OCI-LY1 (cell line): ENCODE data around the gene CERK.

ENCODE experiments used
- CTCF ChIP-seq: fragments of 200-600 bp; sonication (generic), shearing (Covaris generic); IDR thresholded peaks from 2 replicates; pipeline ENCODE4 v1.5.1; 2017; ENCODE audit warnings: mild to moderate bottlenecking, antibody characterized with exemption, low read length, moderate library complexity, mixed read lengths
- EZH2 ChIP-seq: fragments of 200-600 bp; sonication (generic), shearing (Covaris generic); IDR thresholded peaks from 2 replicates; pipeline ENCODE4 v1.8.0; 2017; ENCODE audit warnings: borderline replicate concordance, mixed run types, mild to moderate bottlenecking, antibody characterized with exemption, low read length, moderate library complexity, mixed read lengths

DNA sequence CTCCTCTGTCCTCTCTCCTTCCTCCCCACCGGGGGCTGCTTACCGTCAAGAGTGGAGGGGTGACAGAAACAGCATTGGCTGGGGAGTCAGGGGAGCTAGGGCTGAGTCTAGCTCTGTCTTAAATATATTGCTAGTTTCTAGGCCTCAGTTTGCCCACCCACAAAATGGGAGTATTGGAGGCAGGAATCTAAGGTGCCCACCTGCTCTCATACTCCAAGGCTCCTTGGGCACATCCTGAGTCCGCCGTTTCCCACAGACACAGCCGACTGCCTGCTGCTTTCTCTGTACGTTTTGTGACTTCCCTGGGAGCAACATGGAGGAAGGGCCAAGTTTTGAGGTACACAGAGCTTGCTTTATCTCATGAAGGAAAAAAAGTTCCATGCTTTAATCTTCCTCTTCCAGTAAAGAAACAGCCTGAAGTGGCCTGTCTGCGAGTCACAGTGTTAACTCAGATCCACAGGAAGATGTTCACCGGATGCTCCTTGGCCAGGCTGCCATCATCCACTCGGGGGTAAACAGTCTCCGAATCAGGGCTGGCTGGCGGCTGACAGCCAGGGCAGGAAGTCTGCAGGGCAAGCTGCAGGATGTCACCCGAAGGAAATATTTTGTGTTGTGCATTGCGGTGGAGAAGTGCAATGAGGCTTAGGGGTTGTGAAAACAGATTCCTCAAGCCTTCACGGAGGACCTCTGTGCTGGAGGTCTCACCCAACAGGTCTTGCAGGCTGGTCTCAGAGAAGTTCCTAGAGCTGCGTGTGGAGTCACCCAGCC, 11.0 kb upstream of the CERK start:
- TF ChIP-seq CTCF, result no peak
- no peak for TF ChIP-seq EZH2
